Uterus (tissue), 2 donors: ENCODE results near the gene MOBP.

ENCODE experiments used
- CTCF ChIP-seq, 4 experiments: fragments of 200-600 bp in 2 of 4; fragments of 450-650 bp in 2 of 4; sonication (generic) in 2 of 4; IDR thresholded peaks; one replicate each; pipeline ENCODE4 v1.5.1; 2016 to 2019; ENCODE audit warnings: antibody characterized with exemption in 4 of 4, mild to moderate bottlenecking in 2 of 4, moderate library complexity in 1 of 4
- POLR2A ChIP-seq, 2 donors: fragments of 450-650 bp; IDR thresholded peaks; one replicate each; pipeline ENCODE4 v1.6.1; 2016; ENCODE audit warnings: antibody characterized with exemption in 2 of 2, mild to moderate bottlenecking in 1 of 2, moderate library complexity in 1 of 2

DNA sequence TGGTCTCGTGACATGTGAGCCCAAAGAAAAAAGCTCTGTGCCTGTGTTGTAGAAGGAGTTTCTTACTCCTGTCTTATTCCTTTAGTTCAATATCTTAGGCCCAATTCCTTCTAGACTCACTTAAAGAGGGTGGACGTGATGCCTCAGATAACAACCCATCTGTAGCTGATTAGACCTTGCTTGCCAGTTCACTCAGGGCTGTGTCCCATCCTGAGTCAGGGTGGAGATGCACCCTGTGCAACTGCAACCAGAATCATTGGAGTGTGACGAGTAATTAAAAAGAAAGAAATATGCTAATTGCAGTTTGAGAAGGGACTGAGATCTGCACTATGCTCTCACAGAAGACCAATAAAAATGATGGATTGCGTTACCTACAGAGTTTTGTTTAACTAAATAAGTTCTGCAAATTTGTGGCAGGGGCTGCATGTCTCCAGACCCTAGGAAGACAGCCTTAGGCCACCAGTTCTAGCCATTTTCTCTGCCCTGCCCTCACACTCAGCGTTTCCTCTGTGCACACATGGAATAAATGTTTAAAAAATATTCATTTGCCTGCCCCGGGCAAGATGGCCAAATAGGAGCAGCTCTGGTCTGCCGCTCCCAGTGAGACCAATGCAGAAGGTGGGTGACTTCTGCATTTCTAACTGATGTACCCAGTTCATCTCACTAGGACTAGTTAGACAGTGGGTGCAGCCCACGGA, 83.0 kb downstream of the MOBP start:
- TF ChIP-seq POLR2A (IDR thresholded peaks at IDR 0.05) (no peak), CTCF (IDR thresholded peaks at IDR 0.05) (no peak)
